Esophagus muscularis mucosa (tissue), 4 donors: Measurements from ENCODE around the gene C2. TPM values are rescaled to one million over a fixed set of nuclear protein-coding genes. Genes with fewer than 3 reads are reported as not detected.

Experiments
- DNase-seq: peaks from one replicate; pipeline ENCODE4 v3.0.0-alpha.2; 2017; ENCODE audit errors: extremely low spot score
- H3K27ac ChIP-seq, 4 donors: fragments of 200-600 bp; sonication (generic); replicated peaks in 1 of 4; 1 replicate in 3 of 4; 2 replicates in 1 of 4; pipeline ENCODE4 v1.5.1; 2016 to 2019; ENCODE audit warnings: mild to moderate bottlenecking in 1 of 4
- H3K27me3 ChIP-seq, 4 donors: fragments of 200-600 bp; sonication (generic); one replicate each; pipeline versions ENCODE4 v1.5.1 to v1.6.0; 2016 to 2019
- H3K36me3 ChIP-seq, 4 donors: fragments of 200-600 bp; sonication (generic); one replicate each; pipeline ENCODE4 v1.5.1; 2016 to 2019
- H3K4me1 ChIP-seq, 4 donors: fragments of 200-600 bp; sonication (generic); one replicate each; pipeline ENCODE4 v1.5.1; 2016 to 2019
- H3K4me3 ChIP-seq, 4 donors: fragments of 200-600 bp; sonication (generic); 1 replicate in 2 of 4; 2 replicates in 2 of 4; pipeline ENCODE4 v1.5.1; 2016 to 2019; ENCODE audit warnings: mild to moderate bottlenecking in 4 of 4, moderate library complexity in 1 of 4
- H3K9me3 ChIP-seq, 4 donors: fragments of 200-600 bp; sonication (generic); 1 replicate in 3 of 4; 2 replicates in 1 of 4; pipeline ENCODE4 v1.5.1; 2016 to 2019
- EP300 ChIP-seq: sonication (generic); formaldehyde crosslinking; IDR thresholded peaks from one replicate; pipeline ENCODE4 v1.6.1; 2017; ENCODE audit warnings: antibody characterized with exemption
- POLR2A ChIP-seq: fragments of 450-650 bp; IDR thresholded peaks from one replicate; pipeline ENCODE4 v1.6.1; 2017; ENCODE audit warnings: antibody characterized with exemption, moderate library complexity, mild to moderate bottlenecking, low read depth
- POLR2AphosphoS5 ChIP-seq, 2 donors: sonication (generic); formaldehyde crosslinking; IDR thresholded peaks; one replicate each; pipeline ENCODE4 v1.6.1; 2017; ENCODE audit warnings: antibody characterized with exemption in 2 of 2
- WGBS: methylation state at CpG from one replicate; pipeline ENCODE4 v1.1.5; 2018; 5-methylcytosine and 5-hydroxymethylcytosine counted together
- intact Hi-C: fragments of 100-400 bp; cut with DNase I; formaldehyde crosslinking; loops from one replicate; pipeline ENCODE4 v1.15.1; 2023
- total RNA-seq, 4 donors: library from RNA; depleted of rRNA; stranded (reverse); fragments of >200 nt; gene quantifications; one replicate each; pipeline versions ENCODE4 v1.1.0 to v1.2.1, GENCODE V29; 2016
- TF ChIP-seq, protein P1 (sequence below), 3 experiments: fragments of 200-600 bp in 2 of 3; fragments of 450-650 bp in 1 of 3; sonication (generic) in 2 of 3; IDR thresholded peaks; one replicate each; pipeline ENCODE4 v1.5.1; 2017 to 2019; ENCODE audit warnings: antibody characterized with exemption in 3 of 3, mild to moderate bottlenecking in 2 of 3, moderate library complexity in 1 of 3

Gene C2
- total RNA-seq, 4 donors from 2014 or later = 10.0 to 15.4 (median 12.6) TPM

GRCh38 chr6:31969712-31970603 lies 42.4 kb downstream of the C2 start:
- H3K9me3 ChIP-seq = no peaks in the 10 kb centered on the region
- H3K4me1 ChIP-seq = peaks cover 21 to 48% (median 34%) of the 10 kb centered on the region in 4 donors
- TF ChIP-seq POLR2A = no peak
- no peak for TF ChIP-seq POLR2AphosphoS5 (IDR thresholded peaks at IDR 0.05)
- no peak for TF ChIP-seq EP300
- TF ChIP-seq, protein P1, sequence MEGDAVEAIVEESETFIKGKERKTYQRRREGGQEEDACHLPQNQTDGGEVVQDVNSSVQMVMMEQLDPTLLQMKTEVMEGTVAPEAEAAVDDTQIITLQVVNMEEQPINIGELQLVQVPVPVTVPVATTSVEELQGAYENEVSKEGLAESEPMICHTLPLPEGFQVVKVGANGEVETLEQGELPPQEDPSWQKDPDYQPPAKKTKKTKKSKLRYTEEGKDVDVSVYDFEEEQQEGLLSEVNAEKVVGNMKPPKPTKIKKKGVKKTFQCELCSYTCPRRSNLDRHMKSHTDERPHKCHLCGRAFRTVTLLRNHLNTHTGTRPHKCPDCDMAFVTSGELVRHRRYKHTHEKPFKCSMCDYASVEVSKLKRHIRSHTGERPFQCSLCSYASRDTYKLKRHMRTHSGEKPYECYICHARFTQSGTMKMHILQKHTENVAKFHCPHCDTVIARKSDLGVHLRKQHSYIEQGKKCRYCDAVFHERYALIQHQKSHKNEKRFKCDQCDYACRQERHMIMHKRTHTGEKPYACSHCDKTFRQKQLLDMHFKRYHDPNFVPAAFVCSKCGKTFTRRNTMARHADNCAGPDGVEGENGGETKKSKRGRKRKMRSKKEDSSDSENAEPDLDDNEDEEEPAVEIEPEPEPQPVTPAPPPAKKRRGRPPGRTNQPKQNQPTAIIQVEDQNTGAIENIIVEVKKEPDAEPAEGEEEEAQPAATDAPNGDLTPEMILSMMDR (IDR thresholded peaks at IDR 0.05) = no peak
- peak overlapping the region in 3 of 4 donors; percentile 58 to 88 (median 80) for H3K4me3 ChIP-seq
- peak overlapping the region; percentile 92 to 97 (median 95) for H3K27ac ChIP-seq
- H3K27me3 ChIP-seq = no peaks in the 10 kb centered on the region
- intact Hi-C loops = no loop called here
- peaks cover 10 to 64% (median 59%) of the 10 kb centered on the region in 4 donors for H3K36me3 ChIP-seq
- 67% methylated on average over 15 of the region's 17 CpGs for WGBS
- DNase-seq = no peak

- no peak for DNase-seq
- Histone ChIP-seq H3K27me3 (no peaks in the 10 kb centered on the region), H3K4me3 (peak overlapping the region; percentile 58 to 88 (median 78)), H3K27ac (peak overlapping the region; percentile 92 to 97 (median 95)), H3K36me3 (peaks cover 7 to 56% (median 53%) of the 10 kb centered on the region in 4 donors), H3K9me3 (no peaks in the 10 kb centered on the region), H3K4me1 (peaks cover 21 to 48% (median 34%) of the 10 kb centered on the region in 4 donors)
- TF ChIP-seq EP300 (no peak), POLR2AphosphoS5 (IDR thresholded peaks at IDR 0.05) (no peak), POLR2A (no peak)
- TF ChIP-seq, protein P1 (IDR thresholded peaks at IDR 0.05) = no peak
- 77% methylated on average over 6 of the region's 18 CpGs for WGBS
- intact Hi-C loops = no loop called here
Measured at GRCh38 chr6:31970604-31971271, 43.2 kb downstream of the C2 start.

DNA sequence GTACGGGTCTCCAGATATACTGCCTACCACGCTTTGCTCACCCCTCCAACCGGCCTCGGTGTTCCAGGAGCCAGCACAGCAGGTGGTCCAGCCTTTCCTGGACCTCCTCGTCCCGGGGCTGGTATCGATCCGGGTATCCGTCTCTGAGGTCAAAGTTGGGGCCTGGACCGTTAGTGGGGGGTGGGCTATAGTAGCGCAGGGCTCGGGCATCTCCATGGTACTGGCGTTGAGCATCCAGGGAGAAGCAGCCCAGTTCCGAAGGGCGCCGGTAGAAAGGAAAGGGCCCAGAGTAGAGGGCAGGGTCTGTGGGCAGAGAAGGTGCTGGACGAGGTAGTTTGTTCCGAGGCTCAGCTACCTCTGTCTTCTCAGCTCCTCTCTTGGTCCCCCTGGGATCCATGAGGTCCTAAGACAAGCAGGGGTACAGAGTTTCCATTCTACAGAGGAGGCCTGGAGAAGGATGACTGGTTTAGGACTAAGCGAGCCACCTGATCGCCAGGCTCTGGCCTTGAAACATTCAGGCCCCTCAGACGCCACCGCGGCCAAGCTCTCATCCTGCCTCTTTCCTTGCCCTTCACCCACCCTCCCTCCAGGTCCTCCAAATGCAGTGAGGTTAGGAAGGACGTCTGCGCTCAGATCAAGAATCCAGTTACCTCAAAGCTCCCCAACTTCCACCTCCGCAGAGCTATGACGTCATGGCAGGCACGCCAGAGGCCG lies 43.9 kb downstream of the C2 start:
- peak overlapping the region; percentile 58 to 88 (median 78) for H3K4me3 ChIP-seq
- intact Hi-C loops = no loop called here
- TF ChIP-seq POLR2AphosphoS5 (IDR thresholded peaks at IDR 0.05) = no peak
- no peak for TF ChIP-seq EP300
- TF ChIP-seq POLR2A = no peak
- TF ChIP-seq, protein P1 (IDR thresholded peaks at IDR 0.05) = no peak
- H3K27ac ChIP-seq = peak overlapping the region; percentile 92 to 97 (median 95)
- H3K36me3 ChIP-seq = peaks cover 7 to 49% (median 47%) of the 10 kb centered on the region in 4 donors
- DNase-seq = no peak
- WGBS = 32% methylated on average over 24 of the region's 29 CpGs
- no peaks in the 10 kb centered on the region for H3K9me3 ChIP-seq
- H3K27me3 ChIP-seq = no peaks in the 10 kb centered on the region
- peaks cover 21 to 48% (median 34%) of the 10 kb centered on the region in 4 donors for H3K4me1 ChIP-seq

GRCh38 chr6:31971993-31972708 lies 44.6 kb downstream of the C2 start, which contains the start of gene DXO:
TSS of gene DXO (minus strand) at chr6:31972138. CDS start at chr6:31971675, 463 bp downstream.
- H3K27me3 ChIP-seq = no peaks in the 10 kb centered on the region
- H3K4me3 ChIP-seq = peak within 1 kb of the TSS; percentile 58 to 88 (median 78)
- TF ChIP-seq POLR2AphosphoS5 (IDR thresholded peaks at IDR 0.05) (peak; percentile 88 to 96), POLR2A (peak; percentile 34)
- TF ChIP-seq, protein P1 (IDR thresholded peaks at IDR 0.05) = no peak
- intact Hi-C loops = no loop called here
- DNase-seq = peak; percentile 99
- WGBS = no CpG with 5 or more reads among the region's 62 CpGs
- H3K4me1 ChIP-seq = peaks cover 21 to 48% (median 34%) of the 10 kb centered on the region in 4 donors
- H3K36me3 ChIP-seq = peaks cover 7 to 46% (median 41%) of the 10 kb centered on the region in 4 donors
- no peaks in the 10 kb centered on the region for H3K9me3 ChIP-seq
- H3K27ac ChIP-seq = peak within 1 kb of the TSS; percentile 92 to 97 (median 95)
